Kidney epithelial cell (primary cell): ENCODE measurements around the gene DLGAP1. TPM values are rescaled to one million over a fixed set of nuclear protein-coding genes. Genes with fewer than 3 reads are reported as not detected.

ENCODE experiments used
- DNase-seq: peaks from one replicate; pipeline ENCODE4 v3.0.0-alpha.2; 2010; ENCODE audit warnings: low read depth
- H3K27me3 ChIP-seq: 2 replicates; pipeline ENCODE4 v1.6.0; 2011; ENCODE audit warnings: low read length; ENCODE audit not compliant: control insufficient read depth, insufficient read depth
- H3K36me3 ChIP-seq: 2 replicates; pipeline ENCODE4 v1.5.1; 2011; ENCODE audit warnings: low read length; ENCODE audit not compliant: control insufficient read depth, insufficient read depth
- H3K4me3 ChIP-seq: 2 replicates; pipeline ENCODE4 v1.5.1; 2011; ENCODE audit warnings: low read depth, mild to moderate bottlenecking, control low read depth, low read length
- CTCF ChIP-seq: IDR thresholded peaks from 2 replicates; pipeline ENCODE4 v1.5.1; 2011; ENCODE audit warnings: mild to moderate bottlenecking, moderate library complexity, low read length, control low read depth, inconsistent platforms; ENCODE audit not compliant: insufficient read depth, poor library complexity, severe bottlenecking
- total RNA-seq: library from RNA; depleted of rRNA; stranded (reverse); fragments of >200 nt; gene quantifications from 2 replicates; pipeline ENCODE4 v1.2.3, GENCODE V29; 2015

Gene DLGAP1
- total RNA-seq, 1 donor from 2014 or later = 2.6 TPM

GRCh38 chr18:3554811-3555427 is 900.2 kb downstream of the DLGAP1 start:
- TF ChIP-seq CTCF = no peak
- no peak overlapping the region for H3K4me3 ChIP-seq
- no peaks in the 10 kb centered on the region for H3K36me3 ChIP-seq
- no peaks in the 10 kb centered on the region for H3K27me3 ChIP-seq
- DNase-seq = no peak

GRCh38 chr18:3554091-3554601 is 901.0 kb downstream of the DLGAP1 start:
- TF ChIP-seq CTCF = no peak
- H3K36me3 ChIP-seq = no peaks in the 10 kb centered on the region
- H3K4me3 ChIP-seq = no peak overlapping the region
- no peak for DNase-seq
- no peaks in the 10 kb centered on the region for H3K27me3 ChIP-seq

GRCh38 chr18:3552305-3552704 is 902.8 kb downstream of the DLGAP1 start:
- Histone ChIP-seq H3K27me3 (no peaks in the 10 kb centered on the region), H3K4me3 (no peak overlapping the region), H3K36me3 (no peaks in the 10 kb centered on the region)
- TF ChIP-seq CTCF = no peak
- DNase-seq = no peak

- Histone ChIP-seq H3K36me3 (no peaks in the 10 kb centered on the region), H3K4me3 (no peak overlapping the region), H3K27me3 (no peaks in the 10 kb centered on the region)
- no peak for TF ChIP-seq CTCF
- DNase-seq = no peak
Measured at GRCh38 chr18:3547891-3548615, 907.1 kb downstream of the DLGAP1 start.

GRCh38 chr18:3546106-3546505 is 909.0 kb downstream of the DLGAP1 start:
- no peaks in the 10 kb centered on the region for H3K27me3 ChIP-seq
- H3K36me3 ChIP-seq = no peaks in the 10 kb centered on the region
- TF ChIP-seq CTCF = no peak
- no peak overlapping the region for H3K4me3 ChIP-seq
- no peak for DNase-seq
